GM18861 (cell line): Measurements from ENCODE around the gene CMTR1.

Source experiments
- ATAC-seq: cut with Tn5 transposase; IDR thresholded peaks from one replicate; pipeline ENCODE4 v1.9.1; 2021; ENCODE audit not compliant: unreplicated experiment

CMTR1 gene

GRCh38 chr6:37477656-37478435 is 44.8 kb downstream of the CMTR1 start:
- ATAC-seq: no peak

- no peak for ATAC-seq
Measured at GRCh38 chr6:37478827-37479226, 45.8 kb downstream of the CMTR1 start.

GRCh38 chr6:37479266-37479854 is 46.3 kb downstream of the CMTR1 start:
- no peak for ATAC-seq

GRCh38 chr6:37480118-37480736 is 47.2 kb downstream of the CMTR1 start:
- ATAC-seq: no peak

GRCh38 chr6:37480951-37481534 is 48.0 kb downstream of the CMTR1 start:
- ATAC-seq: no peak

- no peak for ATAC-seq
Measured at GRCh38 chr6:37481711-37482605, 48.9 kb downstream of the CMTR1 start.

- no peak for ATAC-seq
Measured at GRCh38 chr6:37482606-37483251, 49.7 kb downstream of the CMTR1 start.

GRCh38 chr6:37483252-37483901 is 50.4 kb downstream of the CMTR1 start:
- ATAC-seq: no peak

- peak; percentile 45 for ATAC-seq
Measured at GRCh38 chr6:37483917-37484785, 51.1 kb downstream of the CMTR1 start.

GRCh38 chr6:37484786-37485170 is 51.8 kb downstream of the CMTR1 start:
- no peak for ATAC-seq

GRCh38 chr6:37485291-37485702 is 52.3 kb downstream of the CMTR1 start:
- no peak for ATAC-seq

- no peak for ATAC-seq
Measured at GRCh38 chr6:37486121-37486839, 53.3 kb downstream of the CMTR1 start.

GRCh38 chr6:37487591-37488380 is 54.8 kb downstream of the CMTR1 start:
- no peak for ATAC-seq

GRCh38 chr6:37488476-37488875 is 55.5 kb downstream of the CMTR1 start:
- ATAC-seq: no peak

GRCh38 chr6:37489697-37490336 is 56.8 kb downstream of the CMTR1 start:
- ATAC-seq: no peak

- ATAC-seq: no peak
Measured at GRCh38 chr6:37490536-37491170, 57.6 kb downstream of the CMTR1 start.
